GM04504 (cell line): ENCODE results near the gene PHF21A.
A peak's percentile ranks its signal among the peaks of the same experiment; 100 is the strongest.

Experiments used
- DNase-seq: peaks from one replicate; pipeline ENCODE4 v3.0.0-alpha.2; 2012; ENCODE audit warnings: low read depth

The PHF21A gene

GRCh38 chr11:46075928-46076327, 45.3 kb downstream of the PHF21A start:
- DNase-seq = no peak

DNA sequence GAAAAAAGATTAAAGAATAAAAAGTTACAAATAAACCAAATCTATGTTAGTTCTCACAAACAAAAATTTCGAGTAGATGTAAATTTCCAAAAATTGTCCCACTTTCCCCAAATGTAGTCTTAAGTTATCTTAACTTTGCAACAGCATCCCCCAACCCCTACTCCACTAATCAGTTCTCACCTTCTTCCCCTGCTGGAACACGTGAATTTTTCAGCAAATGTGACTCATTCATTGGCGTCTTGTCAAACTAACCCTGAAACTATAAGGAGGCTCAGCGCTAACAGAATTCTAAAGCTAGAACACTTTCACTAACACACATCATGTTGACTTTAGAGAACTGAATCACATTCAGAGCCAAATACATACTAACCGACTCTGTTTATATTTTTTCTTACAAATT, 46.1 kb downstream of the PHF21A start:
- no peak for DNase-seq

- DNase-seq = no peak
Measured at GRCh38 chr11:46073632-46074031, 47.6 kb downstream of the PHF21A start.

GRCh38 chr11:46072172-46072964, 48.9 kb downstream of the PHF21A start:
- DNase-seq = no peak

GRCh38 chr11:46071091-46071490, 50.2 kb downstream of the PHF21A start:
- no peak for DNase-seq

GRCh38 chr11:46069595-46069994, 51.7 kb downstream of the PHF21A start:
- no peak for DNase-seq

GRCh38 chr11:46066335-46066734, 54.9 kb downstream of the PHF21A start:
- no peak for DNase-seq

DNA sequence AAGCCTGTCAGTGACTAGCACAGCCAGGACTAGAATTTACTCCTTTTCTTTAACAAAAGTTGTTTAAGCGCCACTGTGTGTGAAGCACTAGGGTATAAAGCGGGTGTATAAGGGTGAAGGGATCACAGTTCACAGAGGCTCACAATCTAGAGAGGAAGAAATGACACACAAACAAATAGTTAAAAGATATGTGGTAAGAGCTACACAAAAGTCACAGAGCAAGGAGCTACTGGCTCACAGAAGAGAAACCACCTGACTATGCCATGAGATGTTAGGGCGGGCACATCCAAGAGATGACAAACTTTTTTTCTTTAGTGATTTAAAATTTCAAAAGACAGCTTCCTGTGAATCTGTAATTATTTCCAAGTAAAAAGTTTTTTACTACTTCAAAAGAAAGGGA, 55.6 kb downstream of the PHF21A start:
- no peak for DNase-seq

DNA sequence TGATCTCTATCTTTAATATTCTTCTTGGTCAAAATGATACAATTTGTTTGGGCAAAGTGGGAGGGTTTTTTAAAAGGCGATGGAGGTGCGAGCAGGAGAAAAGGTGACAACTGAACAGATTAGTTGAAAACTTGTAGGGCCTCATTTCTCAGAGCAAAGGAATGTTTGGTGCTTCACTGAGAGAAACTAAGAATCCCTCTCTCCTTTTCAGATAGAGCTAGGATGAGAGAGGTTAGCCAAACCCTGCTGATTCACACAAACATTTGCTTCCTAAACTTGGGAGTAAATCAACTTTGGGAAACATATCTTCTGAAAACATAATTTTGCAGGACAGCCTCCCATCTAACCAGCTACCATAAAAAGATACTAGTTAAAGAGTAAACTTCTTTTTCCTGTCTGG, 57.0 kb downstream of the PHF21A start:
- no peak for DNase-seq

- DNase-seq = no peak
Measured at GRCh38 chr11:46063138-46063537, 58.1 kb downstream of the PHF21A start.

DNA sequence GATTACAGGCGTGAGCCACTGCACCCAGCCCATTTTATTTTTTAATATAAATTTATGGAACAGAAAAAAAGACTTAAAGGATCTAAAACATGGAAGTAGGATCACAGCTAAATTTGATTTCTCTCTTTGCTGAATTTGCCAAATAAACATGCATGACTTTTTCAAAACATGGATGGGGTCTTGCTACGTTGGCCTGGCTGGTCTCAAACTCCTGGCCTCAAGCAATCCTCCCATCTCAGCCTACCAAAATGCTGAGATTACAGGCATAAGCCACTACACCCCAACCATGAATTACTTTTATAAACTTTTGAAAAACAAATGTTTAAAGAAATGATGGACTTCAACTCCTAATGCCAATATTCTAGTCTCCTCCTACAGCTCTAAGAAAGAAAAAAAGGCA, 61.2 kb downstream of the PHF21A start:
- no peak for DNase-seq

GRCh38 chr11:46057489-46057888, 63.8 kb downstream of the PHF21A start:
- no peak for DNase-seq

GRCh38 chr11:46055371-46055770, 65.9 kb downstream of the PHF21A start:
- no peak for DNase-seq

- DNase-seq = no peak
Measured at GRCh38 chr11:46051102-46051501, 70.2 kb downstream of the PHF21A start.

GRCh38 chr11:46050662-46051061, 70.6 kb downstream of the PHF21A start:
- no peak for DNase-seq

DNA sequence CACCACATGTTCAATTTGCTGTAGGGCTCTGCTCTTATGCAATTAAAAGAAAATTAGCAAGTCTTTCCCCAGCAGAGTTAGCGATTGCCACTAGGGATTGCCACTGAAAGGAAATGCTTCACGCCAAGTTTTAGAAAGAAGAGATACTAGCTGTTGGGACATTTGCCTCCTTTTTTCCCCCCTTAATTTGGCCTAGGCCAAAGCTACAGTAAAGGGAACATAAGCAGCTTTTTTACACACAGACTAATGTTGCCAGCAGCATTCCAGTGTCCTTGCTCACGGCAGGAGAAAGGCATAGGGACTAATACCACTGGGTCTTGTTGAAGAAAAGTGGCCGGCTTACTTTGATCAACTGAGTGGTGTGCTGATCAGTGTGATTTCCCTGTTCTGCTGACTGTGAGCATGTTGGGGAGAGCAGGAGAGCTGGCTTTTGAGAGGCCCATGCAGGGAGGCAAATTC, 71.2 kb downstream of the PHF21A start:
- peak; percentile 57 for DNase-seq

GRCh38 chr11:46049325-46049897, 71.8 kb downstream of the PHF21A start:
- DNase-seq = no peak

GRCh38 chr11:46048198-46048597, 73.1 kb downstream of the PHF21A start:
- no peak for DNase-seq

GRCh38 chr11:46047520-46047919, 73.7 kb downstream of the PHF21A start:
- no peak for DNase-seq

DNA sequence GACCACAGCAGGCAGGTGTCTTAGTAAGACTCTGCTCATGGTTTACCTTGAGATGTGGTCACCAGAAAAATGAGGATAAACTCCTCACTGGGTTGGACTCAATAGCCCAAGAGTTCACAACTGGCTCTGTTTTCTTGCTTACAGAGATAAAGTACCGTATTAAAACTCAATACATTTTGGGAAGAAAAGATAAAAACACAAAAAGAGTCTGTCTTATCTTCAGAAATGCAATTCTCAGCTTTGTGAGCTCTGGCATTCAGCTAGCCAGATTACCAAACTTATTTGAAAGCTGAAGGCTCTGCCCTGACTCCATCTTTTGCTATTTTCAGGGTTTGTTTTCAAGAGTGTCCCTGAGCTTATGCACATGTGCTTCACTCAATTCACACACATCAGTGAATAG, 75.4 kb downstream of the PHF21A start:
- no peak for DNase-seq

- no peak for DNase-seq
Measured at GRCh38 chr11:46044601-46045000, 76.7 kb downstream of the PHF21A start.

- no peak for DNase-seq
Measured at GRCh38 chr11:46039990-46040389, 81.3 kb downstream of the PHF21A start.

DNA sequence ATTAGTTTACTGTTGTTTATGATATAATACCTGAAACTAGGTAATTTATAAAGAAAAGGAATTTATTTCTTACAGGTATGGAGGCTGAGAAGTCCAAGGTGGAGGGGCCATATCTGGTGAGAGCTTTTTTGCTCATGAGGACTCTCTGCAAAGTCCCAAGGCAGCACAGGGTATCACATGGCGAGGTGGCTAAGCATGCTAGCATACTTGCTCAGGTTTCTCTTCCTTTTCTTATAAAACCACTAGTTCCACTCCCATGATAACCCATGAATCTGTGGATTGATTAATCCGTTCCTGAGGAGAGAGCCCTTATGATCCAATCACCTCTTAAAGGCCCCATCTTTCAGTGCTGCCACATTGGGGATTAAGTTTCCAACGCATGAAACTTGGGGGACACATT, 82.7 kb downstream of the PHF21A start:
- DNase-seq = no peak

DNA sequence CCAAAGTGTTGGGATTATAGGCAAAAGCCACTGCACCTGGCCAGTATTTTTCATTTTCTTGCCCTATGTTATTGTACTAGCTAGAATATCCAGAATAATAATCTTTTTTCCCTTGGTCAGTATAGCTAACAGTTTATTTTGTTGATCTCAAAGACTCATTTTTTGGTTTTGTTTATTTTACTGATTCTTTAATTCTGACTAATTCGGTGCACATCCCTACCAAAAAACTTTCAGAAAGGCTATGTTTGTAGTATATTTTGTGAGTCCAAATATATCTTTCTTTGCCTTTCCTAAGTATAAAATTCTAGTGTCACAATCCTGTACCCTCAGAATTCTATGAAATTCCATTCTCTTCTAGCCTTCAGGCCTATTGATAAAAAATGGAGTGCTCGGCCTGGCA, 84.3 kb downstream of the PHF21A start:
- no peak for DNase-seq
